Occipital lobe (tissue), 2 donors: ENCODE data around the gene FYN. TPM values are rescaled to one million over a fixed set of nuclear protein-coding genes. Genes with fewer than 3 reads are reported as not detected.
"Not testable (repeated sequence)": the region's sequence is repeated elsewhere in the genome, so short reads cannot be mapped to it uniquely, and the experiment has no call there.

Source experiments
- DNase-seq: peaks from one replicate; lab custom pipeline; 2025; lab: John Stamatoyannopoulos, UW
- total RNA-seq: library from RNA; depleted of rRNA; stranded (reverse); fragments of >200 nt; gene quantifications from one replicate; pipeline ENCODE4 v1.2.3, GENCODE V29; 2014

The FYN gene
- total RNA-seq, 1 donor from 2014 or later, result 246 TPM

- DNase-seq, result no peak
Measured at GRCh38 chr6:111792241-111792640, 81.0 kb downstream of the FYN start.

GRCh38 chr6:111791415-111791814 is 81.8 kb downstream of the FYN start:
- no peak for DNase-seq

GRCh38 chr6:111789598-111789997 is 83.7 kb downstream of the FYN start:
- no peak for DNase-seq

- DNase-seq, result no peak
Measured at GRCh38 chr6:111788379-111789276, 84.6 kb downstream of the FYN start.

- not testable (repeated sequence) for DNase-seq
Measured at GRCh38 chr6:111786151-111786550, 87.1 kb downstream of the FYN start.

- DNase-seq, result no peak
Measured at GRCh38 chr6:111784433-111784832, 88.8 kb downstream of the FYN start.

GRCh38 chr6:111782887-111783466 is 90.3 kb downstream of the FYN start:
- no peak for DNase-seq

- DNase-seq, result no peak
Measured at GRCh38 chr6:111782192-111782809, 91.0 kb downstream of the FYN start.

- DNase-seq, result no peak
Measured at GRCh38 chr6:111781041-111781708, 92.1 kb downstream of the FYN start.

GRCh38 chr6:111780393-111780792 is 92.9 kb downstream of the FYN start:
- DNase-seq, result no peak

GRCh38 chr6:111779660-111780059 is 93.6 kb downstream of the FYN start:
- no peak for DNase-seq

GRCh38 chr6:111779031-111779430 is 94.2 kb downstream of the FYN start:
- DNase-seq, result no peak

GRCh38 chr6:111777357-111777756 is 95.9 kb downstream of the FYN start:
- no peak for DNase-seq

GRCh38 chr6:111776236-111777221 is 96.7 kb downstream of the FYN start:
- no peak for DNase-seq

- DNase-seq, result no peak
Measured at GRCh38 chr6:111775145-111775922, 97.9 kb downstream of the FYN start.

- DNase-seq, result no peak
Measured at GRCh38 chr6:111774346-111774703, 98.9 kb downstream of the FYN start.

GRCh38 chr6:111773501-111774345 is 99.5 kb downstream of the FYN start:
- DNase-seq, result no peak

GRCh38 chr6:111772381-111772780 is 100.9 kb downstream of the FYN start:
- no peak for DNase-seq

GRCh38 chr6:111771629-111772028 is 101.6 kb downstream of the FYN start:
- DNase-seq, result no peak
